ENCODE measurements around the gene ZNF93. TPM values are rescaled to one million over a fixed set of nuclear protein-coding genes. Genes with fewer than 3 reads are reported as not detected.
A peak's percentile ranks its signal among the peaks of the same experiment; 100 is the strongest.
"Not testable (repeated sequence)": the region's sequence is repeated elsewhere in the genome, so short reads cannot be mapped to it uniquely, and the experiment has no call there.

ZNF93 gene
- total RNA-seq, 4 donors from 2014 or later, result 0.88 to 8.3 (median 4.9) TPM

- Histone ChIP-seq H3K9me3 (peaks cover 0 to 4% (median 0%) of the 10 kb centered on the region in 4 donors), H3K27me3 (no peaks in the 10 kb centered on the region), H3K27ac (peak overlapping the region; percentile 84 to 98 (median 96)), H3K4me3 (peak overlapping the region; percentile 80 to 94 (median 84)), H3K36me3 (no peaks in the 10 kb centered on the region), H3K4me1 (peaks cover 0 to 13% (median 3%) of the 10 kb centered on the region in 4 donors)
- TF ChIP-seq CTCF (IDR thresholded peaks at IDR 0.05) (no peak), POLR2A (IDR thresholded peaks at IDR 0.05) (no peak)
- peak; percentile 48 to 75 (median 73) for DNase-seq
Measured at GRCh38 chr19:19866611-19867248, 34.0 kb upstream of the ZNF93 start.

- H3K27ac ChIP-seq, H3K27me3 ChIP-seq, H3K4me3 ChIP-seq, DNase-seq: not testable (repeated sequence)
- peaks cover 0 to 13% (median 3%) of the 10 kb centered on the region in 4 donors for H3K4me1 ChIP-seq
- H3K9me3 ChIP-seq, result peaks cover 0 to 14% (median 0%) of the 10 kb centered on the region in 4 donors
- peaks cover 0 to 10% (median 0%) of the 10 kb centered on the region in 3 donors for H3K36me3 ChIP-seq
Measured at GRCh38 chr19:19870086-19870485, 30.7 kb upstream of the ZNF93 start.

GRCh38 chr19:19871932-19872331 is 28.8 kb upstream of the ZNF93 start:
- no peak overlapping the region for H3K27ac ChIP-seq
- H3K4me1 ChIP-seq, result peaks cover 0 to 13% (median 3%) of the 10 kb centered on the region in 4 donors
- peaks cover 0 to 10% (median 0%) of the 10 kb centered on the region in 3 donors for H3K36me3 ChIP-seq
- no peak overlapping the region for H3K4me3 ChIP-seq
- no peak for TF ChIP-seq CTCF (IDR thresholded peaks at IDR 0.05)
- TF ChIP-seq POLR2A (IDR thresholded peaks at IDR 0.05), result no peak
- H3K9me3 ChIP-seq, result peaks cover 0 to 26% (median 0%) of the 10 kb centered on the region in 4 donors
- DNase-seq, result no peak
- H3K27me3 ChIP-seq, result no peaks in the 10 kb centered on the region

GRCh38 chr19:19873381-19873780 is 27.4 kb upstream of the ZNF93 start:
- Histone ChIP-seq H3K4me1 (peaks cover 0 to 2% (median 0%) of the 10 kb centered on the region in 4 donors), H3K36me3 (peaks cover 0 to 10% (median 0%) of the 10 kb centered on the region in 3 donors), H3K9me3 (peaks cover 0 to 22% (median 0%) of the 10 kb centered on the region in 4 donors), H3K4me3 (no peak overlapping the region), H3K27me3 (no peaks in the 10 kb centered on the region), H3K27ac (no peak overlapping the region)
- no peak for DNase-seq
- TF ChIP-seq CTCF (IDR thresholded peaks at IDR 0.05) (no peak), POLR2A (IDR thresholded peaks at IDR 0.05) (no peak)

- TF ChIP-seq CTCF (IDR thresholded peaks at IDR 0.05), result no peak
- TF ChIP-seq POLR2A (IDR thresholded peaks at IDR 0.05), result no peak
- H3K9me3 ChIP-seq, result peaks cover 0 to 24% (median 0%) of the 10 kb centered on the region in 4 donors
- peaks cover 0 to 50% (median 0%) of the 10 kb centered on the region in 3 donors for H3K36me3 ChIP-seq
- no peak overlapping the region for H3K27ac ChIP-seq
- DNase-seq, result no peak
- no peaks in the 10 kb centered on the region for H3K4me1 ChIP-seq
- H3K27me3 ChIP-seq, result no peaks in the 10 kb centered on the region
- H3K4me3 ChIP-seq, result no peak overlapping the region
Measured at GRCh38 chr19:19877724-19878123, 23.0 kb upstream of the ZNF93 start.

GRCh38 chr19:19884583-19884982 is 16.2 kb upstream of the ZNF93 start:
- no peaks in the 10 kb centered on the region for H3K27me3 ChIP-seq
- DNase-seq, result no peak
- no peak overlapping the region for H3K27ac ChIP-seq
- H3K4me1 ChIP-seq, result no peaks in the 10 kb centered on the region
- peaks cover 0 to 20% (median 0%) of the 10 kb centered on the region in 4 donors for H3K9me3 ChIP-seq
- H3K4me3 ChIP-seq, result no peak overlapping the region
- no peak for TF ChIP-seq CTCF (IDR thresholded peaks at IDR 0.05)
- no peak for TF ChIP-seq POLR2A (IDR thresholded peaks at IDR 0.05)
- peaks cover 0 to 62% (median 0%) of the 10 kb centered on the region in 3 donors for H3K36me3 ChIP-seq

- not testable (repeated sequence) for H3K27ac ChIP-seq, H3K4me1 ChIP-seq, DNase-seq, H3K4me3 ChIP-seq, H3K27me3 ChIP-seq
- Histone ChIP-seq H3K36me3 (peaks cover 0 to 28% (median 0%) of the 10 kb centered on the region in 3 donors), H3K9me3 (peaks cover 0 to 54% (median 4%) of the 10 kb centered on the region in 4 donors)
Measured at GRCh38 chr19:19892055-19892941, 8.4 kb upstream of the ZNF93 start.
